Fibroblast of pulmonary artery (primary cell): ENCODE measurements around the gene NKX2-1.

Experiments
- DNase-seq: peaks from one replicate; pipeline ENCODE4 v3.0.0-alpha.2; 2010; ENCODE audit warnings: low read depth
- H3K4me3 ChIP-seq: replicated peaks from 2 replicates; pipeline ENCODE4 v1.5.1; 2011; ENCODE audit warnings: low read depth, mild to moderate bottlenecking, control low read depth, low read length, moderate library complexity
- CTCF ChIP-seq: IDR thresholded peaks from 2 replicates; pipeline ENCODE4 v1.5.1; 2011; ENCODE audit warnings: mild to moderate bottlenecking, control low read depth, low read length, inconsistent platforms; ENCODE audit errors: missing control alignments

Gene NKX2-1

GRCh38 chr14:36512585-36513003 is 7.4 kb downstream of the NKX2-1 start:
- no peak for DNase-seq
- no peak for TF ChIP-seq CTCF

GRCh38 chr14:36511981-36512584 is 7.9 kb downstream of the NKX2-1 start:
- TF ChIP-seq CTCF = no peak
- H3K4me3 ChIP-seq = no peak overlapping the region
- DNase-seq = no peak

More at GRCh38 chr14:36512585-36513003, 7.4 kb downstream of the NKX2-1 start:
- no peak overlapping the region for H3K4me3 ChIP-seq

- no peak for DNase-seq
- TF ChIP-seq CTCF = no peak
- no peak overlapping the region for H3K4me3 ChIP-seq
Observed at GRCh38 chr14:36510874-36511273, 9.2 kb downstream of the NKX2-1 start.

- TF ChIP-seq CTCF = no peak
- H3K4me3 ChIP-seq = no peak overlapping the region
- DNase-seq = no peak
Observed at GRCh38 chr14:36510078-36510799, 9.8 kb downstream of the NKX2-1 start.

GRCh38 chr14:36509069-36509917 is 10.7 kb downstream of the NKX2-1 start:
- no peak overlapping the region for H3K4me3 ChIP-seq
- no peak for DNase-seq
- no peak for TF ChIP-seq CTCF

GRCh38 chr14:36508418-36509068 is 11.5 kb downstream of the NKX2-1 start:
- TF ChIP-seq CTCF = no peak
- no peak for DNase-seq
- no peak overlapping the region for H3K4me3 ChIP-seq
